ENCODE data around the gene BARHL1. TPM values are rescaled to one million over a fixed set of nuclear protein-coding genes. Genes with fewer than 3 reads are reported as not detected.

BARHL1 gene
- total RNA-seq (2014; rRNA removed; shearing (Covaris generic)): not detected in 2 replicates

- H3K36me3 ChIP-seq: no peaks in the 10 kb centered on the region
- H3K4me3 ChIP-seq: no peak within 1 kb of the TSS
- H3K4me1 ChIP-seq: no peaks in the 10 kb centered on the region
These were observed at the start of gene BARHL1 for GRCh38 chr9:132582276-132582785. Gene BARHL1, plus strand, starts transcription at chr9:132582606. Its CDS starts 192 bp downstream, at chr9:132582798.

DNA sequence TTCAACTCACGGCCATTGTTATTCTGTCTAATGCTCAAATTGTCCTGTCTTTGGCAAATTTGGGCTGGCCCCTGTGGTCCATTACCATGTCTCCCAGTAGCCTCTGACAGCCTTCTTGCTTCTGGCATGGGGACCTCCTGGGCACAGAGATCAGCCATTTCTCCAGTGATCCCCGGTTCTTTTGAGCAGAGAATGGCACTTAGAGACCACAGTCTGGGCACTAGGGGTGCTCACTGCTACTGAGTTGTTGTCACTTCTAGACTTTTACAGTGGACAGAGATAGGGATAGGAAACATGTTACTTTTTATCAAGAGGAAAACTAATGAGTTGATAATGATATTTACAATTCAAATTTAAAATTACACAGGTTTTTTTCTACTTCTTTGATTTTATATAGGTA, 47.6 kb upstream of the BARHL1 start:
- Histone ChIP-seq H3K9me3 (replicated peaks) (no peaks in the 10 kb centered on the region), H3K36me3 (no peaks in the 10 kb centered on the region)
- no peak for DNase-seq

More at GRCh38 chr9:132582276-132582785, at the start of gene BARHL1:
- Histone ChIP-seq H3K27ac (no peak within 1 kb of the TSS), H3K27me3 (no peaks in the 10 kb centered on the region), H3K9me3 (replicated peaks) (no peaks in the 10 kb centered on the region)
- DNase-seq: no peak

DNA sequence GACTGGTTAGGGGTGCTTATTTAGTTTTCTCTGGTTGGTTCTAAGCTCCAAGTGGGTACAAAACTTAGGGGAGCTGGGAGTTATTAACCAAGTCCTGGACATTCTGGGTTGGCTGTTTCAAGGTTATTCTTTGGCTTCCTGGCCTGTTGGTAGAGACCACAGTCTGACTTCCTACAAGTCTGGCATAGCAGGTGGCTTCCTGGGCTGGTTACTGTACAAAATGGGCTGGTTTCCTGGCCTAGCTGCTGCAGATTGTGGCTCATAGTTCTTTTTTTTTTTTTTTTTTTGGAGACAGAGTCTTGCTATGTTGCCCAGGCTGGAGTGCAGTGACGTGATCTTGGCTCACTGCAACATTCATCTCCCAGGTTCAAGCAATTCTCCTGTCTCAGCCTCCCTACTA, 46.3 kb upstream of the BARHL1 start:
- Histone ChIP-seq H3K27ac (no peak overlapping the region), H3K27me3 (peaks cover 9% of the 10 kb centered on the region), H3K9me3 (replicated peaks) (no peaks in the 10 kb centered on the region), H3K4me3 (no peak overlapping the region), H3K36me3 (no peaks in the 10 kb centered on the region), H3K4me1 (no peaks in the 10 kb centered on the region)
- no peak for DNase-seq

More for the DNA sequence above, 47.6 kb upstream of the BARHL1 start:
- peaks cover 15% of the 10 kb centered on the region for H3K27me3 ChIP-seq
- no peaks in the 10 kb centered on the region for H3K4me1 ChIP-seq
- no peak overlapping the region for H3K4me3 ChIP-seq
- H3K27ac ChIP-seq: no peak overlapping the region

- 0 out of 2 replicates have a peak, but pooled peaks cover 4% of the 10 kb centered on the region for H3K4me1 ChIP-seq
- DNase-seq: no peak
- no peak overlapping the region for H3K27ac ChIP-seq
- H3K36me3 ChIP-seq: no peaks in the 10 kb centered on the region
- H3K9me3 ChIP-seq (replicated peaks): no peaks in the 10 kb centered on the region
- H3K27me3 ChIP-seq: peaks cover 3% of the 10 kb centered on the region; the same call in 1 of the 2 replicates
- H3K4me3 ChIP-seq: no peak overlapping the region
These were observed 45.1 kb upstream of the BARHL1 start for GRCh38 chr9:132537352-132537751.

DNA sequence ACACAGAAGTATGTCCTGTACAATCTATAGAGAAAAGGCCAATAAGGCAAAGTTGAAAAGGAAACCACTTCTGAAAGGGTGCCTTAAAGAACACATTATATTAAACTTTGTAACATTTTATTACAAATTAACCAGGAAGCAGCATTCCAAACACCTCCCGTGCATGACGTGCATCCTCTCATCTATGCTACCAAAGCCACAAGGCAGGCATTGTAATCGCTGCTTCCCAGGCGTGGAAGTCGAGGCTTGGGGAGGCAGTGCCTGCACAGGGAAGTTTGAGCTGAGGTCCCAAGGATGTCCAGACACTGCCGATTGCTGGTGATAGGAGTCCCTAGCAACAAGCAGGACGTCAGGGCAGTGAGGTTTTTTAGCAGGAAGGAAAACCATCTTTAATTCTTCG, 44.3 kb upstream of the BARHL1 start:
- no peaks in the 10 kb centered on the region for H3K9me3 ChIP-seq (replicated peaks)

GRCh38 chr9:132539096-132539495, 43.3 kb upstream of the BARHL1 start:
- Histone ChIP-seq H3K4me1 (0 out of 2 replicates have a peak, but pooled peaks cover 4% of the 10 kb centered on the region), H3K27ac (no peak overlapping the region), H3K27me3 (peaks cover 3% of the 10 kb centered on the region; the same call in 1 of the 2 replicates), H3K36me3 (no peaks in the 10 kb centered on the region), H3K9me3 (replicated peaks) (no peaks in the 10 kb centered on the region), H3K4me3 (no peak overlapping the region)
- DNase-seq: no peak

More for the DNA sequence above, 44.3 kb upstream of the BARHL1 start:
- no peak for DNase-seq
- Histone ChIP-seq H3K36me3 (no peaks in the 10 kb centered on the region), H3K4me3 (no peak overlapping the region), H3K27ac (no peak overlapping the region), H3K4me1 (0 out of 2 replicates have a peak, but pooled peaks cover 4% of the 10 kb centered on the region), H3K27me3 (peaks cover 3% of the 10 kb centered on the region; the same call in 1 of the 2 replicates)

DNA sequence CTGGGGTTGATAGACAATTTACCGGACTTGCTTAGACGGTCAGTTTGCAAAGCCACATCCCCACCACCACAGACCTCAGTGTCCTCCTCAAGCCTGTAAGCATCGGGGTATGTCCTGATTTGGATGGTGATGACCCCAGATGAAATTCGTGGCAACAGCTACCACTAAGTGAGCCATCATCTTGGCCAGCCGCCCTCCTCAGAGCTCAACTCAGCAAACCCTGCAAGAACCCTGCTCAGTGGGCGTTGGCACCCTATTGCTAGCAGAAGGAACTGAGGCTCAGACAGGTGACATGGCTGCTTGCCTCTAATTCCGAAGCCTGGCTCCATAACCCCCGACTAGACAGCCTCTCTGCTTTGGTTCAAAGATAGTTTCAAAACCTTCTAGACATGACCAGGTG, 41.4 kb upstream of the BARHL1 start:
- no peak overlapping the region for H3K27ac ChIP-seq
- H3K4me3 ChIP-seq: no peak overlapping the region
- DNase-seq: no peak
- H3K9me3 ChIP-seq (replicated peaks): no peaks in the 10 kb centered on the region
- no peaks in the 10 kb centered on the region for H3K36me3 ChIP-seq
- peaks cover 3% of the 10 kb centered on the region; the same call in 1 of the 2 replicates for H3K27me3 ChIP-seq
- 0 out of 2 replicates have a peak, but pooled peaks cover 4% of the 10 kb centered on the region for H3K4me1 ChIP-seq

GRCh38 chr9:132541870-132542830, 40.3 kb upstream of the BARHL1 start:
- Histone ChIP-seq H3K9me3 (replicated peaks) (no peaks in the 10 kb centered on the region), H3K4me1 (0 out of 2 replicates have a peak, but pooled peaks cover 4% of the 10 kb centered on the region), H3K36me3 (no peaks in the 10 kb centered on the region), H3K4me3 (no peak overlapping the region), H3K27ac (no peak overlapping the region), H3K27me3 (peaks cover 3% of the 10 kb centered on the region; the same call in 1 of the 2 replicates)
- peak; percentile 29 to 54 for DNase-seq

DNA sequence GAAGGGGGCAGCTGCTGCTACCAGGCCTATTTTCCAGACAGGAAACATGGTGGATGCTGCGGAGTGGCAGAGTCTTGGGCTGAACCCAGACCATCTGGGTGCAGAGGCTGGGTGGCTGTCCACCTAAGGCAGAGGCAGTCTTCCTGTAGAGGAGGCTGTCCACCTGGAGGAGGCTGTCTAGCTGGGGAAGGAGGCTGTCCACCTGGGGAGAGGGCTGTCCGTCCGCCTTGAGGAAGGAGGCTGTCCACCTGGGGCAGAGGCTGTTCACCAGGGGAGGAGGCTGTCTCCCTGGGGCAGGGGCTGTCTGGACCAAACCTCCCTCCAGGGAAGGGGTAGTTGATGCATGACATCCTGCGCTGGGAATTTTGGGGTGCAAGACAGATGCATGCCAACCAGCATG, 39.2 kb upstream of the BARHL1 start:
- DNase-seq: no peak
- Histone ChIP-seq H3K27ac (no peak overlapping the region), H3K4me1 (0 out of 2 replicates have a peak, but pooled peaks cover 4% of the 10 kb centered on the region), H3K4me3 (no peak overlapping the region), H3K9me3 (replicated peaks) (no peaks in the 10 kb centered on the region), H3K27me3 (peaks cover 3% of the 10 kb centered on the region; the same call in 1 of the 2 replicates), H3K36me3 (no peaks in the 10 kb centered on the region)

DNA sequence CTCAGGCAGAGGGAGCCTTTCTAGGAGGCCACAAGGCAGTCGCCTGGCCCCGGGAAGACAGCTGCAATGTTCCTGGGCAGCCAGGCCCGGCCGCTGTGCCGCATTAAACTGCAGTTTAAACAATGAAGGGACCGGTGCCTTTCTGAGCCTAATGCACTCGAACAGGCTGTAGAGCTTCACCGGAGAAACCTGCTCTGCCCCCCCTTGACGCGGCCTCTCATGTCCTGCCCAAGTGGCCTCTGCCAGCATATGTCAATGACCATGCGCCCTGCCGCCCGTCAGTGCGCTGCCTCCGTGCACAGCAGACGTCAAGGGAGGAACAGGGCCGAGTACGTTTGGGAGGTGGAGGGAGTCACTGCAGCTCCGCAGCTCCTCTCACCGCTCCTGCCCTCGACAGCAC, 38.4 kb upstream of the BARHL1 start:
- H3K4me3 ChIP-seq: no peak overlapping the region
- DNase-seq: peak; percentile 34 to 55

DNA sequence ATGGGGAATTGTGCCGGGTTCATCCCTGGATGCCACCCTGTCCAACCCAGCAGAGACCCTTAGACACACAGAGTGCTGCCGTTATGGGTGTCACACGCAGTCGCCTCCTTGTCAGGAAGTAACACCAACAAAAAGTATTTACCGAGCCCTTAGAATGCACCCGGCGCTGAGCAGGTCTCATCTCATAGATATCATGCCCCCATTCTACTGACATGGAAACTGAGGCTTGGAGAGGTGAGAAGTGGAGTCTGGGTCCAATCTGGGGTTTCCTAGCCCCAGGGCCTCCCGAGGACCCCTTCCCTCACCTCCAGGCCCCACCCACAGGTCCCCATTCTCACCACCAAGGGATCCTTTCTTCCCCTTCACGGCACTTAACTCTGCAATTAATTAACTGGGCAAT, 36.8 kb upstream of the BARHL1 start:
- no peak for DNase-seq
- Histone ChIP-seq H3K36me3 (no peaks in the 10 kb centered on the region), H3K4me3 (no peak overlapping the region), H3K27ac (no peak overlapping the region), H3K27me3 (peaks cover 7% of the 10 kb centered on the region; the same call in 1 of the 2 replicates), H3K9me3 (replicated peaks) (no peaks in the 10 kb centered on the region), H3K4me1 (0 out of 2 replicates have a peak, but pooled peaks cover 4% of the 10 kb centered on the region)

More for the DNA sequence above, 38.4 kb upstream of the BARHL1 start:
- H3K4me1 ChIP-seq: 0 out of 2 replicates have a peak, but pooled peaks cover 4% of the 10 kb centered on the region
- no peak overlapping the region for H3K27ac ChIP-seq
- no peaks in the 10 kb centered on the region for H3K36me3 ChIP-seq
- no peaks in the 10 kb centered on the region for H3K9me3 ChIP-seq (replicated peaks)
- H3K27me3 ChIP-seq: peaks cover 3% of the 10 kb centered on the region; the same call in 1 of the 2 replicates

DNA sequence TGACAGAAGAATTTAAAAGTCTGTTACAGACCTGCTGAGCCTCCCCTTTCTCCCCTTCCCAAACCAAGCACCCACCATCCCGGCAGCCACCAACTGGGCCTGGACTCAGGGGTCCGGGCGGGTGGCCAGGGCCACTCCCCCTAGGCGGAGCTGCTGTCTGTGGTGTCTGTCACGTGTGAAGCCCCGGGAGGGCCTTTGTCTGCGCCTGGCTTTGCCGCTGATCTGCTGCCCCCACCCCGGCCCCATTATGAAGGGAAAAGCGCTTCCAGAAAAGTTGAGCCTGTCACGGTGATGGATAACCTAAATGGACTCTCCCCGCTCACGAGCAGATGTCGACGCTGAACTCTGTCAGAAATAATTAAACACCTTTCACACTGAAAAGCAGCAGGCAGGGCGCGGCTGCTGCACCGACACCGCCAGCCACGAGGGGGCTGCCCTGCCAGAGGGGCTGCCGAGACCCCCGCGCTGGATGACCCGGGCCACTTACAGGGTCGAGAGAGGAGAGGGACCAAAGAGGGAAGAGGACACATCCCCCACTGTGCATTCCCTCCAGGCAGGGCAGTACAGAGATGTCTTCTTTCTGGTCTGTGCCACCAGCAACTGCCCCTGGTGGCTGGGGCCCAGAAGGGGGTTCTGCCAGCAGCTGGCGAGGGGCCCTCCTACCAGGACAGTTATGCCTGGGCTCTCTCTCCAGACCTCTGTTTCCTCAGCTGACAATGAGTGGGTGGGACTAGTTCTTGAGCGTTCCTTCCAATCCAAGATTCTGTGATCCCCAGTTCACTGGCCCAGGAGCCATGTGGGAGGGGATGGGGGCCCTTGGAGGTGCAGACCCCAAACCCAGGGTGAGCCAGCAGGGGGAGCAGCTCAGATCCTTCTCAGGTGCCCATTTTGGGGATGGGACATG, 36.0 kb upstream of the BARHL1 start:
- Histone ChIP-seq H3K4me1 (0 out of 2 replicates have a peak, but pooled peaks cover 4% of the 10 kb centered on the region), H3K9me3 (replicated peaks) (no peaks in the 10 kb centered on the region), H3K27ac (no peak overlapping the region), H3K4me3 (peak overlapping the region; percentile 51), H3K36me3 (no peaks in the 10 kb centered on the region), H3K27me3 (peaks cover 4% of the 10 kb centered on the region; the same call in 1 of the 2 replicates)
- peak; percentile 68 to 75 for DNase-seq

DNA sequence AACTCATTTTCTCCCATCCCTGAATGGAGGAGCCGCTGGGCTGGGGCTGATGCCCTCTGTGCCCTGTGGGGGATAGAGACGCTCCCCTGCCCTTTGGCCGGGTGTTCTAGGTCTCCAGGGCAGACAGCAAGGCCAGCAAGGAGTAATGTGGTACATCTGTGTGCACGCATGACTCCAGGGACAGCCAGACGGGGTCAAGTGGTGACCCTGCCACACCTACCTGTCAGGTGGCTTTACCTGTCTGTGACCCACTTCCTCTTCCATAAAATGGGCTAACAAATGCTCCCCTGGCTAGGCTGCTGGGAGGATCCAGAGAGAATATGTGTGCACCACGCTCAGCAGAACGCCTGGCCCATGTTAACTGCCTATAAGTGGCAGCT, 35.4 kb upstream of the BARHL1 start:
- Histone ChIP-seq H3K27ac (no peak overlapping the region), H3K4me1 (0 out of 2 replicates have a peak, but pooled peaks cover under 1% of the 10 kb centered on the region), H3K4me3 (no peak overlapping the region), H3K36me3 (no peaks in the 10 kb centered on the region), H3K9me3 (replicated peaks) (no peaks in the 10 kb centered on the region), H3K27me3 (peaks cover 6% of the 10 kb centered on the region; the same call in 1 of the 2 replicates)
- no peak for DNase-seq

GRCh38 chr9:132547436-132547835, 35.0 kb upstream of the BARHL1 start:
- no peaks in the 10 kb centered on the region for H3K9me3 ChIP-seq (replicated peaks)

More at GRCh38 chr9:132547436-132547835, 35.0 kb upstream of the BARHL1 start:
- no peak for DNase-seq
- H3K36me3 ChIP-seq: no peaks in the 10 kb centered on the region
- H3K4me3 ChIP-seq: no peak overlapping the region
- peaks cover 8% of the 10 kb centered on the region; the same call in 1 of the 2 replicates for H3K27me3 ChIP-seq
- no peaks in the 10 kb centered on the region for H3K4me1 ChIP-seq
- no peak overlapping the region for H3K27ac ChIP-seq
